CD14-positive monocyte (primary cell): ENCODE results near the gene HEXA. TPM values are rescaled to one million over a fixed set of nuclear protein-coding genes. Genes with fewer than 3 reads are reported as not detected.

ENCODE experiments used
- DNase-seq, 3 donors: peaks; one replicate each; pipeline ENCODE4 v3.0.0-alpha.2; 2011 to 2022
- H2AFZ ChIP-seq: 2 replicates; pipeline ENCODE4 v1.6.0; 2012; ENCODE audit warnings: mild to moderate bottlenecking, low read depth, low read length, inconsistent platforms; ENCODE audit not compliant: insufficient read depth, poor library complexity, severe bottlenecking
- H3K27ac ChIP-seq, 2 donors: 1 replicate in 1 of 2; 2 replicates in 1 of 2; pipeline ENCODE4 v1.5.1; 2012 to 2013; ENCODE audit warnings: low read length in 2 of 2, control low read depth in 1 of 2, inconsistent platforms in 1 of 2, low read depth in 1 of 2, mild to moderate bottlenecking in 1 of 2
- H3K27me3 ChIP-seq, 2 donors: one replicate each; pipeline versions ENCODE4 v1.6.0 to v1.6.1; 2011 to 2013; ENCODE audit warnings: low read length in 2 of 2; ENCODE audit not compliant: control insufficient read depth in 2 of 2, insufficient read depth in 2 of 2
- H3K36me3 ChIP-seq, 2 donors: replicated peaks in 1 of 2; 1 replicate in 1 of 2; 2 replicates in 1 of 2; pipeline versions ENCODE4 v1.5.1 to v1.6.1; 2012 to 2013; ENCODE audit warnings: low read length in 2 of 2, control low read depth in 1 of 2, inconsistent platforms in 1 of 2, mild to moderate bottlenecking in 1 of 2; ENCODE audit not compliant: insufficient read depth in 2 of 2, control insufficient read depth in 1 of 2
- H3K4me1 ChIP-seq, 2 donors: 1 replicate in 1 of 2; 2 replicates in 1 of 2; pipeline versions ENCODE4 v1.5.1 to v1.6.1; 2012 to 2013; ENCODE audit warnings: low read length in 2 of 2, control low read depth in 1 of 2, inconsistent platforms in 1 of 2, mild to moderate bottlenecking in 1 of 2, moderate library complexity in 1 of 2; ENCODE audit not compliant: insufficient read depth in 2 of 2, control insufficient read depth in 1 of 2
- H3K4me2 ChIP-seq: replicated peaks from 2 replicates; pipeline ENCODE3; 2012; ENCODE audit warnings: low read length, moderate library complexity, mild to moderate bottlenecking; ENCODE audit not compliant: poor library complexity, severe bottlenecking; ENCODE audit errors: extremely low read depth
- H3K4me3 ChIP-seq, 3 experiments: fragments of 200-600 bp in 1 of 3; sonication (generic) in 1 of 3; replicated peaks in 1 of 3; 1 replicate in 2 of 3; 2 replicates in 1 of 3; pipeline ENCODE4 v1.5.1; 2011 to 2013; ENCODE audit warnings: low read length in 3 of 3, mild to moderate bottlenecking in 3 of 3, control low read depth in 2 of 3, low read depth in 2 of 3, inconsistent platforms in 1 of 3, moderate library complexity in 1 of 3
- H3K79me2 ChIP-seq: 2 replicates; pipeline ENCODE4 v1.6.0; 2012; ENCODE audit warnings: mild to moderate bottlenecking, control low read depth, inconsistent platforms, low read length, moderate library complexity; ENCODE audit not compliant: insufficient read depth
- H3K9ac ChIP-seq: 2 replicates; pipeline ENCODE4 v1.6.0; 2017; ENCODE audit warnings: low read length, mild to moderate bottlenecking; ENCODE audit not compliant: insufficient read depth, poor library complexity, severe bottlenecking
- H3K9me3 ChIP-seq, 2 donors: replicated peaks in 1 of 2; 1 replicate in 1 of 2; 2 replicates in 1 of 2; pipeline versions ENCODE4 v1.5.1 to v1.6.1; 2012 to 2013; ENCODE audit warnings: low read length in 2 of 2, control low read depth in 1 of 2; ENCODE audit not compliant: control insufficient read depth in 1 of 2, insufficient read depth in 1 of 2
- H4K20me1 ChIP-seq: 2 replicates; pipeline ENCODE4 v1.6.0; 2012; ENCODE audit warnings: mild to moderate bottlenecking, low read length, control low read depth, moderate library complexity; ENCODE audit not compliant: insufficient read depth
- H3K27ac Mint-ChIP-seq, 7 donors: one replicate each; pipeline ENCODE4 v1.8.0; 2020; ENCODE audit warnings: mild to moderate bottlenecking in 7 of 7, mixed read lengths in 7 of 7, moderate library complexity in 6 of 7, inconsistent platforms in 2 of 7
- H3K27me3 Mint-ChIP-seq, 3 donors: one replicate each; pipeline ENCODE4 v1.8.0; 2021 to 2022; ENCODE audit warnings: low read depth in 3 of 3, mild to moderate bottlenecking in 3 of 3, mixed read lengths in 3 of 3, moderate library complexity in 3 of 3, inconsistent platforms in 1 of 3
- H3K36me3 Mint-ChIP-seq, 2 donors: one replicate each; pipeline ENCODE4 v1.8.0; 2020; ENCODE audit warnings: mixed read lengths in 2 of 2, inconsistent platforms in 1 of 2, mild to moderate bottlenecking in 1 of 2
- H3K4me1 Mint-ChIP-seq: one replicate; pipeline ENCODE4 v1.8.0; 2020; ENCODE audit warnings: mild to moderate bottlenecking, mixed read lengths
- H3K4me3 Mint-ChIP-seq, 2 donors: one replicate each; pipeline ENCODE4 v1.8.0; 2020; ENCODE audit warnings: mild to moderate bottlenecking in 2 of 2, mixed read lengths in 2 of 2, moderate library complexity in 1 of 2
- H3K9me3 Mint-ChIP-seq, 7 donors: one replicate each; pipeline ENCODE4 v1.8.0; 2020 to 2022; ENCODE audit warnings: mixed read lengths in 7 of 7, mild to moderate bottlenecking in 6 of 7, moderate library complexity in 6 of 7, inconsistent platforms in 2 of 7
- CTCF ChIP-seq: fragments of 200-600 bp; IDR thresholded peaks from one replicate; pipeline ENCODE4 v1.8.0; 2022; ENCODE audit warnings: antibody characterized with exemption, mild to moderate bottlenecking
- WGBS: methylation state at CpG from one replicate; pipeline ENCODE4 v1.1.5; 2013; ENCODE audit warnings: missing lambda C conversion rate; ENCODE audit not compliant: insufficient coverage; 5-methylcytosine and 5-hydroxymethylcytosine counted together
- intact Hi-C, 2 donors: fragments of 100-400 bp; cut with micrococcal nuclease; formaldehyde crosslinking; loops; one replicate each; pipeline versions ENCODE4 v1.15.0 to v1.15.1; 2023
- polyA plus RNA-seq, 3 donors: library from polyadenylated mRNA; depleted of rRNA in 1 of 3; unstranded in 2 of 3; stranded (reverse) in 1 of 3; fragments of 300-500 nt in 2 of 3; fragments of >200 nt in 1 of 3; fragmentation: Illumina TruSeq in 2 of 3; gene quantifications; 1 replicate in 2 of 3; 2 replicates in 1 of 3; pipeline ENCODE4 v1.2.3, GENCODE V29; 2012 to 2021

The HEXA gene
- polyA plus RNA-seq, 3 donors: 164 to 192 (median 186) TPM

- Histone ChIP-seq H2AFZ (no peak overlapping the region), H3K36me3 (peaks cover 0 to 5% of the 10 kb centered on the region in 2 donors), H4K20me1 (peaks cover 15% of the 10 kb centered on the region), H3K27me3 (no peaks in the 10 kb centered on the region), H3K4me3 (peak overlapping the region in 1 of 3 experiments; percentile 45), H3K79me2 (peaks cover 85% of the 10 kb centered on the region), H3K4me2 (peak overlapping the region; percentile 49), H3K27ac (peak overlapping the region; percentile 25 to 75), H3K4me1 (peaks cover 88 to 95% of the 10 kb centered on the region in 2 donors), H3K9me3 (no peaks in the 10 kb centered on the region), H3K9ac (no peak overlapping the region)
- peak in 2 of 3 donors; percentile 13 to 53 for DNase-seq
- H3K9me3 Mint-ChIP-seq: peaks cover 0 to 4% (median 0%) of the 10 kb centered on the region in 7 donors
- no peaks in the 10 kb centered on the region for H3K27me3 Mint-ChIP-seq
- peaks cover 91% of the 10 kb centered on the region for H3K4me1 Mint-ChIP-seq
- TF ChIP-seq CTCF: no peak
- peaks cover 9 to 10% of the 10 kb centered on the region in 2 donors for H3K36me3 Mint-ChIP-seq
- peak overlapping the region in 1 of 2 donors; percentile 21 for H3K4me3 Mint-ChIP-seq
- intact Hi-C loops: loop anchor here (5.0 to 10.0 kb wide), 2 partner anchors 58 to 145 kb away; no protein-coding TSS in a partner anchor
- peak overlapping the region; percentile 78 to 91 (median 83) for H3K27ac Mint-ChIP-seq
These were observed 3.5 kb downstream of the HEXA start for GRCh38 chr15:72372361-72372760.

GRCh38 chr15:72369964-72370363 is 5.8 kb downstream of the HEXA start:
- Histone ChIP-seq H3K27ac (peak overlapping the region; percentile 76 to 85), H3K27me3 (no peaks in the 10 kb centered on the region), H4K20me1 (peaks cover 20% of the 10 kb centered on the region), H2AFZ (no peak overlapping the region), H3K36me3 (peaks cover 0 to 5% of the 10 kb centered on the region in 2 donors), H3K4me2 (peak overlapping the region; percentile 72), H3K4me1 (peaks cover 92 to 98% of the 10 kb centered on the region in 2 donors), H3K9ac (no peak overlapping the region), H3K9me3 (no peaks in the 10 kb centered on the region), H3K79me2 (peaks cover 83% of the 10 kb centered on the region), H3K4me3 (peak overlapping the region in 1 of 3 experiments; percentile 62)
- Mint-ChIP-seq H3K9me3 (peaks cover 0 to 7% (median 0%) of the 10 kb centered on the region in 7 donors), H3K4me3 (peak overlapping the region in 1 of 2 donors; percentile 19), H3K27me3 (no peaks in the 10 kb centered on the region), H3K36me3 (peaks cover 16 to 17% of the 10 kb centered on the region in 2 donors), H3K27ac (peak overlapping the region; percentile 91 to 95 (median 92)), H3K4me1 (peaks cover 96% of the 10 kb centered on the region)
- intact Hi-C loops: loop anchor here (2.0 to 10.0 kb wide), 3 partner anchors 55 to 143 kb away; no protein-coding TSS in a partner anchor
- WGBS: no CpG with 5 or more reads among the region's 1 CpG
- TF ChIP-seq CTCF: no peak
- DNase-seq: peak; percentile 74 to 92 (median 86)
